ENCODE results near the gene CXCL5.

DNA sequence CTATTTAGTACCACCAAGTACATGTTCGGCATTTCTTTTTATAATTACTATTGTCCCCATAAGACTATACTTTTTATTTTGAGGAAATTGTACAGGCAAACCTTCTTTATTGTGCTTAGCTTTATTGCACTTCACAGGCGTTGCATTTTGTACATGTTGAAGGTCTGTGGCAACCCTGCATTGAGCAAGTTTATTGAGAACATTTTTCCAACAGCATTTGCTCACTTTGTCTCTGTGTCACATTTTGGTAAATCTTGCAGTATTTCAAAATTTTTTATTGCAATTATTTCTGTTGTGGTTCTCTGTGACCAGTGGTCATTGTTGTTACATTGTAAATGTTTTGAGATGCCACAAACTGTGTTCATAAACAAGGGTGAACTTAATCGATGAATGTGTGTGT lies 10.8 kb upstream of the CXCL5 start:
- TF ChIP-seq, protein P1, sequence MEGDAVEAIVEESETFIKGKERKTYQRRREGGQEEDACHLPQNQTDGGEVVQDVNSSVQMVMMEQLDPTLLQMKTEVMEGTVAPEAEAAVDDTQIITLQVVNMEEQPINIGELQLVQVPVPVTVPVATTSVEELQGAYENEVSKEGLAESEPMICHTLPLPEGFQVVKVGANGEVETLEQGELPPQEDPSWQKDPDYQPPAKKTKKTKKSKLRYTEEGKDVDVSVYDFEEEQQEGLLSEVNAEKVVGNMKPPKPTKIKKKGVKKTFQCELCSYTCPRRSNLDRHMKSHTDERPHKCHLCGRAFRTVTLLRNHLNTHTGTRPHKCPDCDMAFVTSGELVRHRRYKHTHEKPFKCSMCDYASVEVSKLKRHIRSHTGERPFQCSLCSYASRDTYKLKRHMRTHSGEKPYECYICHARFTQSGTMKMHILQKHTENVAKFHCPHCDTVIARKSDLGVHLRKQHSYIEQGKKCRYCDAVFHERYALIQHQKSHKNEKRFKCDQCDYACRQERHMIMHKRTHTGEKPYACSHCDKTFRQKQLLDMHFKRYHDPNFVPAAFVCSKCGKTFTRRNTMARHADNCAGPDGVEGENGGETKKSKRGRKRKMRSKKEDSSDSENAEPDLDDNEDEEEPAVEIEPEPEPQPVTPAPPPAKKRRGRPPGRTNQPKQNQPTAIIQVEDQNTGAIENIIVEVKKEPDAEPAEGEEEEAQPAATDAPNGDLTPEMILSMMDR (conservative IDR thresholded peaks at IDR 0.05 in 1 of 2, IDR thresholded peaks at IDR 0.05 in 1 of 2; ENCODE audit: extremely low read depth in 1 of 2, insufficient read depth in 1 of 2, low read depth in 1 of 2, low read length in 2 of 2), result no peak
- no peak for TF ChIP-seq EZH2 (IDR thresholded peaks at IDR 0.05; ENCODE audit: borderline replicate concordance, low read length)

Data from mammary epithelial cell (primary cell).